Activated CD8-positive, alpha-beta T cell treated with anti-CD3 and anti-CD28 coated beads for 36 hours (primary cell): ENCODE data around the gene ATXN7. TPM values are rescaled to one million over a fixed set of nuclear protein-coding genes. Genes with fewer than 3 reads are reported as not detected.

Experiments used
- ATAC-seq: fragments of 200-7000 bp; cut with Tn5 transposase; one replicate; pipeline ENCODE4 v1.10.0; 2021; ENCODE audit warnings: mild to moderate bottlenecking, moderate library complexity
- CTCF ChIA-PET: fragments of 350-600 bp; sonication (Branson Sonifier 250); formaldehyde crosslinking; loops from one replicate; lab custom pipeline; 2021; ENCODE audit warnings: antibody characterized with exemption; lab: Charles Lee
- POLR2A ChIA-PET: fragments of 350-600 bp; sonication (Branson Sonifier 250); formaldehyde crosslinking; loops from one replicate; lab custom pipeline; 2021; ENCODE audit warnings: antibody characterized with exemption; lab: Charles Lee
- DNase-seq: peaks from one replicate; pipeline ENCODE4 v3.0.0-alpha.2; 2020
- H3K27ac Mint-ChIP-seq: one replicate; pipeline ENCODE4 v1.8.0; 2021; ENCODE audit warnings: mild to moderate bottlenecking, mixed read lengths
- H3K27me3 Mint-ChIP-seq: one replicate; pipeline ENCODE4 v1.8.0; 2021; ENCODE audit warnings: mixed read lengths
- H3K36me3 Mint-ChIP-seq: one replicate; pipeline ENCODE4 v1.8.0; 2021; ENCODE audit warnings: low read depth, mixed read lengths
- H3K4me1 Mint-ChIP-seq: one replicate; pipeline ENCODE4 v1.8.0; 2021; ENCODE audit warnings: low read depth, mixed read lengths
- H3K4me3 Mint-ChIP-seq: one replicate; pipeline ENCODE4 v1.8.0; 2021; ENCODE audit warnings: mild to moderate bottlenecking, moderate library complexity, mixed read lengths
- H3K9me3 Mint-ChIP-seq: one replicate; pipeline ENCODE4 v1.8.0; 2021; ENCODE audit warnings: mixed read lengths
- CTCF ChIP-seq: fragments of 200-600 bp; IDR thresholded peaks from one replicate; pipeline ENCODE4 v1.8.0; 2022; ENCODE audit warnings: antibody characterized with exemption, mild to moderate bottlenecking
- intact Hi-C: fragments of 100-400 bp; cut with micrococcal nuclease; formaldehyde crosslinking; loops from one replicate; pipeline ENCODE4 v1.10.0; 2022
- total RNA-seq, 2 experiments: library from RNA; stranded (reverse); gene quantifications; one replicate each; pipeline ENCODE4 v1.2.3, GENCODE V29; 2021

ATXN7 gene
- total RNA-seq, 2 experiments from 2014 or later: 22.5 to 25.9 TPM

GRCh38 chr3:63966871-63967270 is 103.2 kb downstream of the ATXN7 start:
- no peaks in the 10 kb centered on the region for H3K36me3 Mint-ChIP-seq
- no peak for TF ChIP-seq CTCF
- ATAC-seq: no peak
- H3K4me3 Mint-ChIP-seq: peak overlapping the region; percentile 12
- H3K4me1 Mint-ChIP-seq: peaks cover 73% of the 10 kb centered on the region
- CTCF ChIA-PET: interaction anchor here (1.1 to 32.0 kb wide), 4 partner anchors 8 to 58 kb away, joined by 3 to 595 read pairs (median 4); partner anchors contain the start of gene SCAANT1
- POLR2A ChIA-PET: interaction anchor here (1.3 to 5.5 kb wide), 2 partner anchors 12 to 55 kb away, joined by 3 to 43 read pairs; no protein-coding TSS in a partner anchor
- H3K9me3 Mint-ChIP-seq: no peaks in the 10 kb centered on the region
- intact Hi-C loops: loop anchor here (10.0 kb wide), 1 partner anchor 52 kb away; the partner anchor contains the start of gene SCAANT1
- no peak for DNase-seq
- H3K27ac Mint-ChIP-seq: peak overlapping the region; percentile 84
- H3K27me3 Mint-ChIP-seq: no peaks in the 10 kb centered on the region

GRCh38 chr3:63967675-63968611 is 104.3 kb downstream of the ATXN7 start:
- Mint-ChIP-seq H3K27me3 (no peaks in the 10 kb centered on the region), H3K4me1 (peaks cover 84% of the 10 kb centered on the region), H3K4me3 (peak overlapping the region; percentile 71), H3K27ac (peak overlapping the region; percentile 88), H3K36me3 (no peaks in the 10 kb centered on the region), H3K9me3 (no peaks in the 10 kb centered on the region)
- POLR2A ChIA-PET: interaction anchor here (0.9 to 5.5 kb wide), 7 partner anchors 11 to 100 kb away, joined by 3 to 43 read pairs (median 3); no protein-coding TSS in a partner anchor
- no peak for TF ChIP-seq CTCF
- intact Hi-C loops: loop anchor here (10.0 kb wide), 1 partner anchor 53 kb away; the partner anchor contains the start of gene SCAANT1
- ATAC-seq: peak; percentile 47
- CTCF ChIA-PET: interaction anchor here (1.0 to 32.0 kb wide), 8 partner anchors 9 to 63 kb away, joined by 3 to 595 read pairs (median 4); partner anchors contain the start of gene SCAANT1
- DNase-seq: peak; percentile 43

GRCh38 chr3:63968612-63969350 is 105.1 kb downstream of the ATXN7 start:
- Mint-ChIP-seq H3K27me3 (no peaks in the 10 kb centered on the region), H3K36me3 (peaks cover 8% of the 10 kb centered on the region), H3K27ac (peak overlapping the region; percentile 88), H3K4me3 (peak overlapping the region; percentile 71), H3K9me3 (no peaks in the 10 kb centered on the region), H3K4me1 (peaks cover 88% of the 10 kb centered on the region)
- DNase-seq: no peak
- CTCF ChIA-PET: interaction anchor here (1.0 to 32.0 kb wide), 5 partner anchors 10 to 62 kb away, joined by 3 to 595 read pairs (median 6); no protein-coding TSS in a partner anchor
- TF ChIP-seq CTCF: no peak
- intact Hi-C loops: loop anchor here (10.0 kb wide), 1 partner anchor 54 kb away; the partner anchor contains the start of gene SCAANT1
- POLR2A ChIA-PET: interaction anchor here (1.0 to 5.5 kb wide), 4 partner anchors 10 to 101 kb away, joined by 3 to 43 read pairs (median 5); no protein-coding TSS in a partner anchor
- ATAC-seq: peak; percentile 15

- TF ChIP-seq CTCF: no peak
- H3K4me1 Mint-ChIP-seq: peaks cover 90% of the 10 kb centered on the region
- H3K4me3 Mint-ChIP-seq: peak overlapping the region; percentile 71
- no peaks in the 10 kb centered on the region for H3K27me3 Mint-ChIP-seq
- DNase-seq (no peak), ATAC-seq (peak; percentile 21)
- intact Hi-C loops: loop anchor here (10.0 kb wide), 1 partner anchor 55 kb away; the partner anchor contains the start of gene SCAANT1
- POLR2A ChIA-PET: interaction anchor here (5.5 kb wide), 1 partner anchor 9 kb away, joined by 43 read pairs; no protein-coding TSS in a partner anchor
- CTCF ChIA-PET: interaction anchor here (0.8 to 32.0 kb wide), 3 partner anchors 18 to 54 kb away, joined by 3 to 595 read pairs (median 6); no protein-coding TSS in a partner anchor
- H3K9me3 Mint-ChIP-seq: no peaks in the 10 kb centered on the region
- H3K27ac Mint-ChIP-seq: peak overlapping the region; percentile 88
- H3K36me3 Mint-ChIP-seq: peaks cover 13% of the 10 kb centered on the region
Measured at GRCh38 chr3:63969876-63970275, 106.2 kb downstream of the ATXN7 start.
